ENCODE data around the gene PRKN.

DNA sequence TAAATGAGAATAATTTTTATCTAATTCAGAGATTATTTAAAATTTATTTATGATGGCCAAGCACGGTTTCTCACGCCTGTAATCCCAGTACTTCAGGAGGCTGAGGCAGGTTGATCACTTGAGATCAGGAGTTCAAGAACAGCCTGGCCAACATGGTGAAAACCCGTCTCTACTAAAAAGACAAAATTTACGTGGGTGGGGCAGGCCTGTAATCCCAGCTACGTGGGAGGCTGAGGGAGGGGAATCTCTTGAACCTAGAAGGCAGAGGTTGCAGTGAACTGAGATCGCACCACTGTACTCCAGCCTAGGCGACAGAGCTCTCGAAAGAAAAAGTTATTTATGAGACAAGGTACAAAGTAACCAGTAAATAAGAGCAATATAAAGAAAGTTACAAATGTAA, 1394.2 kb downstream of the PRKN start:
- TF ChIP-seq EZH2 (IDR thresholded peaks at IDR 0.05; ENCODE audit: borderline replicate concordance, low read depth, low read length, severe bottlenecking) = no peak
- TF ChIP-seq, protein P1, sequence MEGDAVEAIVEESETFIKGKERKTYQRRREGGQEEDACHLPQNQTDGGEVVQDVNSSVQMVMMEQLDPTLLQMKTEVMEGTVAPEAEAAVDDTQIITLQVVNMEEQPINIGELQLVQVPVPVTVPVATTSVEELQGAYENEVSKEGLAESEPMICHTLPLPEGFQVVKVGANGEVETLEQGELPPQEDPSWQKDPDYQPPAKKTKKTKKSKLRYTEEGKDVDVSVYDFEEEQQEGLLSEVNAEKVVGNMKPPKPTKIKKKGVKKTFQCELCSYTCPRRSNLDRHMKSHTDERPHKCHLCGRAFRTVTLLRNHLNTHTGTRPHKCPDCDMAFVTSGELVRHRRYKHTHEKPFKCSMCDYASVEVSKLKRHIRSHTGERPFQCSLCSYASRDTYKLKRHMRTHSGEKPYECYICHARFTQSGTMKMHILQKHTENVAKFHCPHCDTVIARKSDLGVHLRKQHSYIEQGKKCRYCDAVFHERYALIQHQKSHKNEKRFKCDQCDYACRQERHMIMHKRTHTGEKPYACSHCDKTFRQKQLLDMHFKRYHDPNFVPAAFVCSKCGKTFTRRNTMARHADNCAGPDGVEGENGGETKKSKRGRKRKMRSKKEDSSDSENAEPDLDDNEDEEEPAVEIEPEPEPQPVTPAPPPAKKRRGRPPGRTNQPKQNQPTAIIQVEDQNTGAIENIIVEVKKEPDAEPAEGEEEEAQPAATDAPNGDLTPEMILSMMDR (IDR thresholded peaks at IDR 0.05; ENCODE audit: borderline replicate concordance, extremely low read depth, low read length, poor library complexity, severe bottlenecking) = no peak

All from DND-41 (cell line).